Hepatocyte (in vitro differentiated cells): ENCODE data around the gene TTC34.

Experiments used
- EZH2 ChIP-seq: fragments of 200-600 bp; sonication (generic); IDR thresholded peaks from 2 replicates; pipeline ENCODE4 v1.6.1; 2016; ENCODE audit warnings: antibody characterized with exemption, mild to moderate bottlenecking, borderline replicate concordance
- TF ChIP-seq, protein P1 (sequence below): fragments of 200-600 bp; sonication (generic); IDR thresholded peaks from 2 replicates; pipeline ENCODE4 v1.5.1; 2016; ENCODE audit warnings: antibody characterized with exemption, mild to moderate bottlenecking; ENCODE audit not compliant: poor library complexity

- TF ChIP-seq, protein P1, sequence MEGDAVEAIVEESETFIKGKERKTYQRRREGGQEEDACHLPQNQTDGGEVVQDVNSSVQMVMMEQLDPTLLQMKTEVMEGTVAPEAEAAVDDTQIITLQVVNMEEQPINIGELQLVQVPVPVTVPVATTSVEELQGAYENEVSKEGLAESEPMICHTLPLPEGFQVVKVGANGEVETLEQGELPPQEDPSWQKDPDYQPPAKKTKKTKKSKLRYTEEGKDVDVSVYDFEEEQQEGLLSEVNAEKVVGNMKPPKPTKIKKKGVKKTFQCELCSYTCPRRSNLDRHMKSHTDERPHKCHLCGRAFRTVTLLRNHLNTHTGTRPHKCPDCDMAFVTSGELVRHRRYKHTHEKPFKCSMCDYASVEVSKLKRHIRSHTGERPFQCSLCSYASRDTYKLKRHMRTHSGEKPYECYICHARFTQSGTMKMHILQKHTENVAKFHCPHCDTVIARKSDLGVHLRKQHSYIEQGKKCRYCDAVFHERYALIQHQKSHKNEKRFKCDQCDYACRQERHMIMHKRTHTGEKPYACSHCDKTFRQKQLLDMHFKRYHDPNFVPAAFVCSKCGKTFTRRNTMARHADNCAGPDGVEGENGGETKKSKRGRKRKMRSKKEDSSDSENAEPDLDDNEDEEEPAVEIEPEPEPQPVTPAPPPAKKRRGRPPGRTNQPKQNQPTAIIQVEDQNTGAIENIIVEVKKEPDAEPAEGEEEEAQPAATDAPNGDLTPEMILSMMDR = no peak
- no peak for TF ChIP-seq EZH2
These were observed 211.0 kb downstream of the TTC34 start for GRCh38 chr1:2590233-2591141.
